GM19240 (cell line): Measurements from ENCODE around the gene ALX1.
"Not testable (repeated sequence)": the region's sequence is repeated elsewhere in the genome, so short reads cannot be mapped to it uniquely, and the experiment has no call there.

Experiments
- DNase-seq: peaks from one replicate; pipeline ENCODE4 v3.0.0; 2011; ENCODE audit warnings: low spot score; ENCODE audit not compliant: insufficient read length

Gene ALX1

DNA sequence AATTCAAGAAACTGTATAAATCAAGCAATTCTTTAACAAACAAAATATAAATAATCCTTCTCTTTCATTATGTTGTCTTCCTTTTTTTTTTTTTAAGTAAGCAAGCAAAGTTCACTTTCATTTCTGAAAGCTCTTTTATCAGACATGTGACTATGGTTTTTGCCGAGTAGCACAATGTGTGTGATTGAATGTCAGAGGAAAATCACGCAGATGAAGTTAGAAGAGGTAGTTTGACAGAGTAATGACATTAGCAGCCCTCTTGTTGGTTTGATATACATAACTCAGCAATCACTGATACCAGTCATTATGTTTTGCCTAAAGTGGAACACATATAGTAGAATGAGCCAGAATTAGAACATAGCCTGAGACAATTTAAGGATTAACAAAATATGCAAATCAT lies 19.0 kb downstream of the ALX1 start:
- DNase-seq: no peak

DNA sequence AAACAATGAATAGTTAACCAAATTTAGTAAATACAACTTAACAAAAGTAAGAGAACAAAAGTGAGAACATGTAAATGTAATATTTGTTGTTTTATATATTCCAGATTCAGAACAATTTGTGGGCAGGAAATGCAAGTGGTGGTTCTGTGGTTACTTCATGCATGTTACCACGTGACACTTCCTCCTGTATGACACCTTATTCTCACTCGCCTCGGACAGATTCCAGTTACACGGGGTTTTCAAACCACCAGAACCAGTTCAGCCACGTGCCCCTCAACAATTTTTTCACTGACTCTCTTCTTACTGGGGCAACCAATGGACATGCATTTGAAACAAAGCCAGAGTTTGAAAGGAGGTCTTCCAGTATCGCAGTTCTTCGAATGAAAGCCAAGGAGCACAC lies 21.0 kb downstream of the ALX1 start:
- no peak for DNase-seq

DNA sequence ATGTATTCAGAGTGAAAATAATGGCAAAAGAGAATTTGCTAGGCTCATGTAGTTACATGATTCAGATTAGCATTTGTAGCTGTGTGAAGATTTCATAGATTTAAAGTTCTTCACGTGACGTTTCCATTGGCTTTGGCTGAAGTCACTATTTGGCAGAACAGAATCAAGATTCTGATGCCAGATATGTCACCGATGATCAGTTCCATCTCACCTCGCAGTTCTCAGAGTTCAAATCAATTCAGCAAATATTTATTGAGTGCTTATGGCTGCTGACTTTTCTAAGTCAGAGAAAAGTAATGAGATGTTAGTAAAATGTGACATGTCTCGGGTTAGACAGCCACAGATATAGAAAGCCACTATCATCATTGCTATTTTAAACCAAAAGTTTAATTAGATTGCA lies 28.4 kb downstream of the ALX1 start:
- no peak for DNase-seq

DNA sequence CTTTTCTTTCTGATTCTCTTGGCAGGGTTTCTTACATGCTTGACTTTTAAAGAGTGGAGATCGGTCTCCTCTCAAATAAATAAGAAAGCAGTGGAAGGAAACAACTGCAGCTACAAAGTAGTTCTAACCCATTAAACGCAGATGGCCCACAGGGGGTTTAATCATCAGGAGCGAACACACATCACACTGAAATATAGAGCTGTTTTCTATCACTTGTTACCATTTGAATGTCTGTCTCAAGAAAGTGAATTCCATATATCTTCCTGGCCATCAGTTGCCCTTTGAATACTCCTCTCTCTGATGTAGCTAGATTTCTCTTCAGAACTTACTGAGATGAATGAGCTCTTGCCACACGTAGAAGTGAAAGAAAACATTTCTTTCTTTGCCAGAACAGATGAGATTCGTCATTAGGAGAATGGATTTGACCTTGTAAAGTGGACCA lies 29.1 kb downstream of the ALX1 start:
- DNase-seq: no peak

DNA sequence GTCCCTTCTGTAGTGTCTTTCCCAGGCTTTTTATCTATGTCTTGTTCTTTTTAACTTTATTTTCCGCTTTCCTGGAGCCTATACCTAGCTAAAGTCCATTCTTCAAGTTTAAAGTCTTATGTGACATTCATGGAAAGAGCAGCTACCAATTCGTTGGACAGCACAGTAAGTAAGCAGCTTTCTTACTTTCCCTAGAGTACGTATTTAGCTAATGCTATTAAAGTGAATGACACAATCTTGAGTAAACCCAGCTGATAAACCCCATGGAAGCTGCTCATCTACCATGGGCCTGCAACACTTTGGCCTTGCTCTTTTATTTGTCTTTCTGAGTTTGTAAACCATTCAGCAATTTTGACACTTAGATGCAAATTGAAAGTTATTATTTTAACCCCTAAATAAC lies 30.0 kb downstream of the ALX1 start:
- no peak for DNase-seq

DNA sequence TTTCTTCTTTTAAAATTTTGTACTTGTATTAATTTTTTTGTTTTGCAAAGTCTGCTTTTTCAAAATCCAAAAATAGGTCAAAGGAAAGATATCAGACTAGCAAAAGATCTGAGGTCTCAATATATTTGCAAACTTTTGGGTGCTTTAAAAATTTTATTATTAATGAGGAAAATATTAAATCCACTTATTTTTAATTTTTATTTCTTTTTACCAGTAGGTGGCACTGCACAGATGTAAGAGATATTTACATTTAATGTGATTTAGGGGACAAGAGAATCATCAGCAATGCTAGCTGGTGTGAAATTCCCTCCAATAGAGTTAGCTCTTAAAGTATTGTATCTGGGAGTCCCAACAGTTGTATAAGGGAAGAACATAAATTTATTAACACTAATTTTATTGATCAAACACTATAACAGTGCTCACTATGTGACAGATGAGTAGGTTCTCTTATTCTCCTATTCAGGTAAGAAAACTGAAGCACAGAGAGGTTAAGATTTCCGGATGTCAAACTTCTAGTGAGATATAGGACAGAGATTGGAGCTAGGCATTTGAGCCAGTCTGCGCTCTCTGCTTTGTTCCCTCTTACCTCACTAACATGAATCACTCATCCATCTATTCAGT lies 30.5 kb downstream of the ALX1 start:
- no peak for DNase-seq

DNA sequence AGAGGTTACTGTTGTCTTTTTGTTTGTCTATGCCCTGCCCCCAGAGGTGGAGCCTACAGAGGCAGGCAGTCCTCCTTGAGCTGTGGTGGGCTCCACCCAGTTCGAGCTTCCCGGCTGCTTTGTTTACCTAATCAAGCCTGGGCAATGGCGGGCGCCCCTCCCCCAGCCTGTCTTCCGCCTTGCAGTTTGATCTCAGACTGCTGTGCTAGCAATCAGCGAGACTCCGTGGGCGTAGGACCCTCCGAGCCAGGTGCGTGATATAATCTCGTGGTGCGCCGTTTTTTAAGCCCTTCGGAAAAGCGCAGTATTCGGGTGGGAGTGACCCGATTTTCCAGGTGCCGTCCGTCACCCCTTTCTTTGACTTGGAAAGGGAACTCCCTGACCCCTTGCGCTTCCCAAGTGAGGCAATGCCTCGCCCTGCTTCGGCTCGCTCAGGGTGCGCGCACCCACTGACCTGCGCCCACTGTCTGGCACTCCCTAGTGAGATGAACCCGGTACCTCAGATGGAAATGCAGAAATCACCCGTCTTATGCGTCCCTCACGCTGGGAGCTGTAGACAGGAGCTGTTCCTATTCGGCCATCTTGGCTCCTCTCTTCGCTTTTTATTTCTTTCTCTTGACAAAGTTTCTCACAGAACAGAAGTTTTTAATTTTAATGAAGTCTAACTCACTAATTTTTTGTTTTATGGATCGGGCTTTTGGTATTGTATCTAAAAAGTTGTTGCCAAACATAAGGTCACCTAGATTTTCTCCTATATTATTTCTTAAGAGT lies 38.0 kb downstream of the ALX1 start:
- DNase-seq: not testable (repeated sequence)

DNA sequence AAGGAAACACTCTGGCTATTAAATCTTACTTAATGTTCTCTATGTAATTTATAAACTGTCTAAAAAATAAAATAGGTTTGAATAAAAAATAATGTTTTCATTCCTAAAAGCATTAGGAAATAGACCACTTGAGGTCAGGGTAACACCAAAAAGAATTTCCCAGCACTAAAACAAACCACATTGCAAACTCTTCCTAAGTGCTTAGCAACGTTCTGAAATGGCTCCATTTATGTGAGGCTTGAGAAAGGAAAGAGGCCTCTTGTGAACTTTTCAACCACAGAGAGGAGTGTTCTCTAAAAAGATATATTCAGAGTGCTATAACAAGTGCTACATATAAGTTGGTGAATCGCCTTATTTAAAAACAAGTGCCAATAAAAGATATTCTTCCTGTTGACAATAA lies 42.7 kb downstream of the ALX1 start:
- DNase-seq: no peak

DNA sequence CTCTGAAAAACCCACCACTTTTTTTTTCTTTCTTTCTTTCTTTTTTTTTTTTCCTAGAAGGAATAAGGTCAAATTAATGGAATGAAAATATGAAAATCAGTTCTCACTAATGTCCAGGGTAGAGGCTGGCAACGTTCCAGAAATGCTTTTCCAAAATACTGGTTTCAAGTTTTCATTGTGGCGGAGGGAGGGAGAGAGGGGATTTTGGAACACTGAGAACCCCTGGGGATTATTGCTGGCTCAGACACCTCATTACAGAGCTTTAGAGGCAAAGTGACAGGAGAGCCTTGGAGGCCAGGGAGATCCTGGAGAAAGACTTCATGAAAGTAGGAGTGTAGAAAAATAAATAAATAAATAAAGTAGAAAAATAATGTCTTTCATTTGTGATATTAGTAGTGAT lies 45.4 kb downstream of the ALX1 start:
- no peak for DNase-seq

DNA sequence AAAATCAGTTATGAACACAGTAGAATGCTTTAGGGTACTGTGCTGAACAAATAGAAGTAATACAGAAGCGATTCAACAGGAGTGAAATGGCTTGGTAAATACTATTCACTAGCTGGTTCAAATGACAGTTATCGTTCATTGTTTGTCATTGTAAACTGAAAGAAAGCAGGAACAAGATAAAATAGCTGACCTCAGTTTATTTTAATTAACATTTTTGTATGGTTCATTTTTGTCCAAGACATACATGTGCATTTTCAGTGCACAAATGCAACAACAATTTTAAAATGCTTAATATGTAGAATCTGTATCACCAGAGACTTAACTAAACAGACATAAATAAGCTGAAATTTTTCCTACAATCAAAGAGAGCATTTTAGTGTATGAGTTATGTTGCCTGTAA lies 49.9 kb downstream of the ALX1 start:
- no peak for DNase-seq

DNA sequence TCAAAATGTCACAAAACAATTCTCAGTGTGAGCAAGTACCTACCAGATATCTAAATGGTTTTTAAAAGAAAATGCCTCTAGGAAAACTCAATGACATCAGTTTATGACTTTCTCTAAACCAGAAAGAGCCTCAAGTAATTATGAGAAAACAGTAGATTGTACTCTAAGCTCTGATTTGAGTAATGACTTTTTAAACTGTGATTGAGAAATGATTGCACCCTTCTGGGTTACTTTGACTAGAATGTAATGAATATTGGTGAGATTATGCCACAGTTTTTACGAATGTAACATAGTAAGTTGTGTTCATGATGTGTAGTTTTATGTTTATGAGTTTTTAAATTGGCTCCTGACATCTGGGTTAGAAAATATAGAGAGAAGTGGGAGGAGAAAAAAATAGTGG lies 68.8 kb downstream of the ALX1 start:
- DNase-seq: no peak

DNA sequence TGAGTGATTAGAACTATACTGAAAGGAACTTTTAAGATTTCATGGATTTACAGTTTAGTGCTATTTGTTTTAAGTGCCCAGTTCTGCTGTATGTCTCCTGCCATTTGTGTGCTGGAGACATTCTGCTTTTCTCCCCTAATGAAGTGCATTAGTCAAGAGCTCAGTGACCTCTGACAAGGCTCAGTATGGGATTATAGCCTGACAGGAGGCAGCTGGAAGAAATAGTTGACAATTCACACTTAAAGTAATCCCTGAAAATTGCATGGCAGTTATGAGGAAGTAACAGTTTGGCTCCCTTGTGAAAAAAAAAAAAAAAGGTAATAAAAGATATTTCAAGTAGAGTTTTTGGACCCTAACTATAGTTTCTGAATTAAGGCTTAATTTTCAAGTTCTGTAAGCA lies 70.3 kb downstream of the ALX1 start:
- DNase-seq: no peak
